Measurements from ENCODE around the gene KCTD19.

The KCTD19 gene

GRCh38 chr16:67277999-67278772 lies 48.4 kb downstream of the KCTD19 start (continued):
- no peak for TF ChIP-seq ZFP3 (CRISPR knock-in tag; IDR thresholded peaks at IDR 0.05)
- TF ChIP-seq TOX (CRISPR knock-in tag; IDR thresholded peaks at IDR 0.05; ENCODE audit: borderline replicate concordance), result no peak

DNA sequence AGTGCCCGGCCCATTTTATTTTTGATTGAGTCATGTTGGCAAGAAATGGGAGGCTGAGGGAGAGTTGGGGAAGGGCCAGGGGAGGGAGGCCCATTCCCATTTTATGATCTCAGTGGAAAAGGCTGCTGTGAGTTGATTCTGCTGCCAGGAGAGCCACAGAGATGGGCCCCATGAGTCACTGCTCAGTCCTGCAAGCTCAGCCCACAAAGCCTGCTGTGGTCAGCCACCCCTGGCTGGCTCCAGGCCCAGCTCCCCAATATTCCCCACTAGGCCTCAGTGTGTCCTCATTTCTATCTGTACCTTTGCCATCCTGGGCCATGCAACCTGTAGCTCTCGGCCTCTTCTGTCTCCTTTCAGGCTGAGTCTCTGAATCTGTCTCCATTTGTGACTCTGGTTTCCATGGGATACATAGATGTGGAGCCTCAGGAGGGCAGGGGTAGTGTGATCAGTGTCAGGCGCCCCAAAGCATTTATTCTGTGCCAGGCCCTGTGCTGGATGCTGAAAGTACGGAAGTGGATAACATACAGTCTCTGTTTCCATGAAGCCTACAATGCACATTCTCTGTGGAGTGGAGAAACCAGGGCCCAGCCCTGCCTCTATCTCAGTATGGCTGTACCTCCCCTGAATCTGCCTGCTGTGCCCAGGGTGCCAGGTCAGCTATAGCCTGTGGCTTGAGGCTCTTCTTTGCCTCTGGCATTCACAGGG lies 49.1 kb downstream of the KCTD19 start:
- peak; percentile 80 for ATAC-seq
- TF ChIP-seq SNAI2 (CRISPR knock-in tag; IDR thresholded peaks at IDR 0.05), result no peak
- no peak for TF ChIP-seq CSDC2 (CRISPR knock-in tag; IDR thresholded peaks at IDR 0.05)
- TF ChIP-seq TOX (CRISPR knock-in tag; IDR thresholded peaks at IDR 0.05; ENCODE audit: borderline replicate concordance), result 0 out of 2 replicates have a peak, but pooled peaks have one; percentile 20
- TF ChIP-seq, protein P1, sequence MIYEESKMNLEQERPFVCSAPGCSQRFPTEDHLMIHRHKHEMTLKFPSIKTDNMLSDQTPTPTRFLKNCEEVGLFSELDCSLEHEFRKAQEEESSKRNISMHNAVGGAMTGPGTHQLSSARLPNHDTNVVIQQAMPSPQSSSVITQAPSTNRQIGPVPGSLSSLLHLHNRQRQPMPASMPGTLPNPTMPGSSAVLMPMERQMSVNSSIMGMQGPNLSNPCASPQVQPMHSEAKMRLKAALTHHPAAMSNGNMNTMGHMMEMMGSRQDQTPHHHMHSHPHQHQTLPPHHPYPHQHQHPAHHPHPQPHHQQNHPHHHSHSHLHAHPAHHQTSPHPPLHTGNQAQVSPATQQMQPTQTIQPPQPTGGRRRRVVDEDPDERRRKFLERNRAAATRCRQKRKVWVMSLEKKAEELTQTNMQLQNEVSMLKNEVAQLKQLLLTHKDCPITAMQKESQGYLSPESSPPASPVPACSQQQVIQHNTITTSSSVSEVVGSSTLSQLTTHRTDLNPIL (CRISPR knock-in tag; IDR thresholded peaks at IDR 0.05; ENCODE audit: low read depth), result no peak
- no peak for TF ChIP-seq ESRRG (CRISPR knock-in tag; IDR thresholded peaks at IDR 0.05)
- TF ChIP-seq ZNF70 (CRISPR knock-in tag; IDR thresholded peaks at IDR 0.05), result no peak

DNA sequence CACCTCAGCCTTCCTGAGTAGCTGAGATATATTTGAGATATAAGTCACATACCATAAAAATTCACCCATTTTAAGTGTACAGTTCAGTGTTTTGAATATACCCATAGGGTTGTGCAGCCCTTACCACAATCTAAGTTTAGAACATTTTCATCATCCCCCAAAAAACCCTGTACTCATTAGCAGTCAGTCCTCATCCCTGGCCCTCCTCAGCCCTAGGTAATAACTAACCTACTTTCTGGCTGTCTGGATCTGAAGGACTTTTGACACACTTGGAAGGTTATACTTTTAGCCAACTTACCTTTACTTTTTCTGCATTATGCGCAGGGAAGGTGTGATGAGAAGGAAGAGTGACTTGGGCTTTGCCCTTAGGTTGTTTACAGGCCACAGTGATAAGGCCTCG lies 51.2 kb downstream of the KCTD19 start:
- no peak for ATAC-seq
- TF ChIP-seq ZC3H10 (CRISPR knock-in tag; IDR thresholded peaks at IDR 0.05) (no peak), ZNF70 (CRISPR knock-in tag; IDR thresholded peaks at IDR 0.05) (no peak), RARB (CRISPR knock-in tag; IDR thresholded peaks at IDR 0.05) (no peak), CSDC2 (CRISPR knock-in tag; IDR thresholded peaks at IDR 0.05) (no peak), TCF4 (CRISPR knock-in tag; IDR thresholded peaks at IDR 0.05; ENCODE audit: borderline replicate concordance) (no peak), ZFP30 (CRISPR knock-in tag; IDR thresholded peaks at IDR 0.05) (no peak), PPARA (CRISPR knock-in tag; IDR thresholded peaks at IDR 0.05; ENCODE audit: borderline replicate concordance) (no peak), ZFP3 (CRISPR knock-in tag; IDR thresholded peaks at IDR 0.05) (no peak), OSR1 (CRISPR knock-in tag; IDR thresholded peaks at IDR 0.05) (no peak)
- TF ChIP-seq, protein P2, sequence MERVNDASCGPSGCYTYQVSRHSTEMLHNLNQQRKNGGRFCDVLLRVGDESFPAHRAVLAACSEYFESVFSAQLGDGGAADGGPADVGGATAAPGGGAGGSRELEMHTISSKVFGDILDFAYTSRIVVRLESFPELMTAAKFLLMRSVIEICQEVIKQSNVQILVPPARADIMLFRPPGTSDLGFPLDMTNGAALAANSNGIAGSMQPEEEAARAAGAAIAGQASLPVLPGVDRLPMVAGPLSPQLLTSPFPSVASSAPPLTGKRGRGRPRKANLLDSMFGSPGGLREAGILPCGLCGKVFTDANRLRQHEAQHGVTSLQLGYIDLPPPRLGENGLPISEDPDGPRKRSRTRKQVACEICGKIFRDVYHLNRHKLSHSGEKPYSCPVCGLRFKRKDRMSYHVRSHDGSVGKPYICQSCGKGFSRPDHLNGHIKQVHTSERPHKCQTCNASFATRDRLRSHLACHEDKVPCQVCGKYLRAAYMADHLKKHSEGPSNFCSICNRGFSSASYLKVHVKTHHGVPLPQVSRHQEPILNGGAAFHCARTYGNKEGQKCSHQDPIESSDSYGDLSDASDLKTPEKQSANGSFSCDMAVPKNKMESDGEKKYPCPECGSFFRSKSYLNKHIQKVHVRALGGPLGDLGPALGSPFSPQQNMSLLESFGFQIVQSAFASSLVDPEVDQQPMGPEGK (CRISPR knock-in tag; IDR thresholded peaks at IDR 0.05; ENCODE audit: borderline replicate concordance), result no peak

- TF ChIP-seq, protein P2 (CRISPR knock-in tag; IDR thresholded peaks at IDR 0.05; ENCODE audit: borderline replicate concordance), result no peak
- TF ChIP-seq BACH2 (CRISPR knock-in tag; IDR thresholded peaks at IDR 0.05; ENCODE audit: borderline replicate concordance), result no peak
- no peak for TF ChIP-seq TOX (CRISPR knock-in tag; IDR thresholded peaks at IDR 0.05; ENCODE audit: borderline replicate concordance)
- no peak for TF ChIP-seq ARNTL (CRISPR knock-in tag; IDR thresholded peaks at IDR 0.05; ENCODE audit: borderline replicate concordance, low read depth)
- TF ChIP-seq OSR1 (CRISPR knock-in tag; IDR thresholded peaks at IDR 0.05), result no peak
- TF ChIP-seq POU6F1 (CRISPR knock-in tag; IDR thresholded peaks at IDR 0.05; ENCODE audit: borderline replicate concordance, low read depth), result no peak
- TF ChIP-seq ZNF8 (CRISPR knock-in tag; IDR thresholded peaks at IDR 0.05), result no peak
- no peak for TF ChIP-seq ZNF565 (CRISPR knock-in tag; conservative IDR thresholded peaks at IDR 0.05; ENCODE audit: low read depth)
- no peak for TF ChIP-seq RARB (CRISPR knock-in tag; IDR thresholded peaks at IDR 0.05)
- TF ChIP-seq SNAI2 (CRISPR knock-in tag; IDR thresholded peaks at IDR 0.05), result no peak
- TF ChIP-seq, protein P3, sequence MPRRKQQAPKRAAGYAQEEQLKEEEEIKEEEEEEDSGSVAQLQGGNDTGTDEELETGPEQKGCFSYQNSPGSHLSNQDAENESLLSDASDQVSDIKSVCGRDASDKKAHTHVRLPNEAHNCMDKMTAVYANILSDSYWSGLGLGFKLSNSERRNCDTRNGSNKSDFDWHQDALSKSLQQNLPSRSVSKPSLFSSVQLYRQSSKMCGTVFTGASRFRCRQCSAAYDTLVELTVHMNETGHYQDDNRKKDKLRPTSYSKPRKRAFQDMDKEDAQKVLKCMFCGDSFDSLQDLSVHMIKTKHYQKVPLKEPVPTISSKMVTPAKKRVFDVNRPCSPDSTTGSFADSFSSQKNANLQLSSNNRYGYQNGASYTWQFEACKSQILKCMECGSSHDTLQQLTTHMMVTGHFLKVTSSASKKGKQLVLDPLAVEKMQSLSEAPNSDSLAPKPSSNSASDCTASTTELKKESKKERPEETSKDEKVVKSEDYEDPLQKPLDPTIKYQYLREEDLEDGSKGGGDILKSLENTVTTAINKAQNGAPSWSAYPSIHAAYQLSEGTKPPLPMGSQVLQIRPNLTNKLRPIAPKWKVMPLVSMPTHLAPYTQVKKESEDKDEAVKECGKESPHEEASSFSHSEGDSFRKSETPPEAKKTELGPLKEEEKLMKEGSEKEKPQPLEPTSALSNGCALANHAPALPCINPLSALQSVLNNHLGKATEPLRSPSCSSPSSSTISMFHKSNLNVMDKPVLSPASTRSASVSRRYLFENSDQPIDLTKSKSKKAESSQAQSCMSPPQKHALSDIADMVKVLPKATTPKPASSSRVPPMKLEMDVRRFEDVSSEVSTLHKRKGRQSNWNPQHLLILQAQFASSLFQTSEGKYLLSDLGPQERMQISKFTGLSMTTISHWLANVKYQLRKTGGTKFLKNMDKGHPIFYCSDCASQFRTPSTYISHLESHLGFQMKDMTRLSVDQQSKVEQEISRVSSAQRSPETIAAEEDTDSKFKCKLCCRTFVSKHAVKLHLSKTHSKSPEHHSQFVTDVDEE (CRISPR knock-in tag; IDR thresholded peaks at IDR 0.05), result no peak
- TF ChIP-seq, protein P4, sequence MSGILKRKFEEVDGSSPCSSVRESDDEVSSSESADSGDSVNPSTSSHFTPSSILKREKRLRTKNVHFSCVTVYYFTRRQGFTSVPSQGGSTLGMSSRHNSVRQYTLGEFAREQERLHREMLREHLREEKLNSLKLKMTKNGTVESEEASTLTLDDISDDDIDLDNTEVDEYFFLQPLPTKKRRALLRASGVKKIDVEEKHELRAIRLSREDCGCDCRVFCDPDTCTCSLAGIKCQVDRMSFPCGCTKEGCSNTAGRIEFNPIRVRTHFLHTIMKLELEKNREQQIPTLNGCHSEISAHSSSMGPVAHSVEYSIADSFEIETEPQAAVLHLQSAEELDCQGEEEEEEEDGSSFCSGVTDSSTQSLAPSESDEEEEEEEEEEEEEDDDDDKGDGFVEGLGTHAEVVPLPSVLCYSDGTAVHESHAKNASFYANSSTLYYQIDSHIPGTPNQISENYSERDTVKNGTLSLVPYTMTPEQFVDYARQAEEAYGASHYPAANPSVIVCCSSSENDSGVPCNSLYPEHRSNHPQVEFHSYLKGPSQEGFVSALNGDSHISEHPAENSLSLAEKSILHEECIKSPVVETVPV (CRISPR knock-in tag; IDR thresholded peaks at IDR 0.05), result no peak
- TF ChIP-seq ZNF70 (CRISPR knock-in tag; IDR thresholded peaks at IDR 0.05), result no peak
- no peak for TF ChIP-seq ZC3H10 (CRISPR knock-in tag; IDR thresholded peaks at IDR 0.05)
- no peak for ATAC-seq
Observed at GRCh38 chr16:67271446-67271845, 55.1 kb downstream of the KCTD19 start.

All from SK-N-SH treated with all-trans-retinoic acid at 6 μM for 48 hours (cell line).